Activated naive CD4-positive, alpha-beta T cell treated with anti-CD3 and anti-CD28 coated beads, Interleukin-2, amount 50 U/mL, for 72 hours (primary cell): ENCODE data around the gene CFP. TPM values are rescaled to one million over a fixed set of nuclear protein-coding genes. Genes with fewer than 3 reads are reported as not detected.
"Not testable (repeated sequence)": the region's sequence is repeated elsewhere in the genome, so short reads cannot be mapped to it uniquely, and the experiment has no call there.

Source experiments
- ATAC-seq, 2 donors: fragments of 150-1000 bp; cut with Tn5 transposase; 2 replicates each; pipeline ENCODE4 v1.10.0; 2021; ENCODE audit warnings: mild to moderate bottlenecking in 2 of 2, moderate library complexity in 2 of 2
- DNase-seq, 2 donors: peaks; one replicate each; pipeline ENCODE4 v3.0.0; 2021 to 2022; ENCODE audit warnings: low spot score in 2 of 2
- H3K27ac Mint-ChIP-seq, 2 donors: one replicate each; pipeline ENCODE4 v1.8.0; 2022; ENCODE audit warnings: mild to moderate bottlenecking in 2 of 2, mixed read lengths in 2 of 2
- H3K36me3 Mint-ChIP-seq, 2 donors: one replicate each; pipeline ENCODE4 v1.8.0; 2022; ENCODE audit warnings: mixed read lengths in 2 of 2
- H3K9me3 Mint-ChIP-seq, 2 donors: one replicate each; pipeline ENCODE4 v1.8.0; 2022; ENCODE audit warnings: mixed read lengths in 2 of 2
- total RNA-seq, 2 donors: library from RNA; stranded (reverse); gene quantifications; one replicate each; pipeline ENCODE4 v1.2.3, GENCODE V29; 2022

Gene CFP
- total RNA-seq, 2 donors from 2014 or later: 5.1 to 11.1 TPM

DNA sequence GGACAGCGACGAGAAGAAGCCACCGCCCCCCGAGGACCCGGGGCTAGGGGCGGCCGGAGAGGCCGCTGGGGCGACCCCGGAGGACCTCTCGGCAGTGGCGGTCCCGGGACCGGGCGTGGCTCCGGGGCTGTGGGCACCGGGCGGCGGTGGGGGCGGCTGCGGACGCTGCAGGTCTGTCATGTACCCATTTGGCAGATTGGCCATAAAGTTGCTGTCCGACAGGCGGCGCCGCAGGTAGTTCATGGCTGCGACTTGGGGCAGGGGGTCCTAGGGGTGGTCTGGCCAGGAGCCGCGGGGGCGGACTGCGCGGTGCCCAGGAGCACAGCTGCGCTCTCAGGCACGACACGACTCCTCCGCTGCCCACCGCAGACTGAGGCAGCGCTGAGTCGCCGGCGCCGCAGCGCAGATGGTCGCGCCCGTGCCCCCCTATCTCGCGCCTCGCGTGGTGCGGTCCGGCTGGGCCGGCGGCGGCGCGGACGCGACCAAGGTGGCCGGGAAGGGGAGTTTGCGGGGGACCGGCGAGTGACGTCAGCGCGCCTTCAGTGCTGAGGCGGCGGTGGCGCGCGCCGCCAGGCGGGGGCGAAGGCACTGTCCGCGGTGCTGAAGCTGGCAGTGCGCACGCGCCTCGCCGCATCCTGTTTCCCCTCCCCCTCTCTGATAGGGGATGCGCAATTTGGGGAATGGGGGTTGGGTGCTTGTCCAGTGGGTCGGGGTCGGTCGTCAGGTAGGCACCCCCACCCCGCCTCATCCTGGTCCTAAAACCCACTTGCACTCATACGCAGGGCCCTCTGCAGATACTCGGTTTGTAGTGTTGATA, 10.0 kb downstream of the CFP start, which contains the start of gene SYN1:
Gene SYN1, minus strand, starts transcription at position 372 of the 817 bp plus-strand sequence. Its CDS starts 129 bp downstream, at position 243.
- Mint-ChIP-seq H3K27ac (peak within 1 kb of the TSS in 1 of 2 donors; percentile 75), H3K9me3 (no peaks in the 10 kb centered on the region), H3K36me3 (no peaks in the 10 kb centered on the region)
- peak; percentile 83 to 84 for ATAC-seq
- peak; percentile 72 to 84 for DNase-seq

- no peak overlapping the region for H3K27ac Mint-ChIP-seq
- no peaks in the 10 kb centered on the region for H3K36me3 Mint-ChIP-seq
- DNase-seq (no peak), ATAC-seq (no peak)
- H3K9me3 Mint-ChIP-seq: no peaks in the 10 kb centered on the region
Observed at GRCh38 chrX:47618923-47619485, 10.7 kb downstream of the CFP start.

- Mint-ChIP-seq H3K27ac (no peak overlapping the region), H3K36me3 (no peaks in the 10 kb centered on the region), H3K9me3 (no peaks in the 10 kb centered on the region)
- no peak for DNase-seq
- ATAC-seq: no peak
Observed at GRCh38 chrX:47614618-47615017, 15.1 kb downstream of the CFP start.

DNA sequence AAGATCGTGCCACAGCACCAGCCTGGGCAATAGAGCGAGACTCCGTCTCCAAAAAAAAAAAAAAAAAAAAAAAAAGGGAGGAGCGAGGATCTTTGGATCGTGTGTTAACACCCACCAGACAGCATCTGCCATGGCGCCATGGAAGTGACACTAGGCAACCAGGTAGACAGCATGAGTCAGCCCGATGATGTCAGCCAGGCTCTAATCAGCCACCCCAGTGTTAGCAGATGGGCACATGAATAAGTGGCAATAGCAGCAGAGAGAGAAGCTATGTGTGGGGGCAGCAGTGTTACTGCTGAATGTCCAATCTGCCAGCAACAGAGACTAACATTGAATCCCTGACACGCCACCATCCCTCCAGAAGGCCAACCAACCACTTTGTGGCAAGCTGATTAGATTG, 16.6 kb downstream of the CFP start:
- H3K9me3 Mint-ChIP-seq: no peaks in the 10 kb centered on the region
- ATAC-seq (no peak), DNase-seq (no peak)
- no peaks in the 10 kb centered on the region for H3K36me3 Mint-ChIP-seq
- H3K27ac Mint-ChIP-seq: no peak overlapping the region

GRCh38 chrX:47612418-47612817, 17.3 kb downstream of the CFP start:
- no peaks in the 10 kb centered on the region for H3K9me3 Mint-ChIP-seq
- ATAC-seq (no peak), DNase-seq (no peak)
- no peaks in the 10 kb centered on the region for H3K36me3 Mint-ChIP-seq
- no peak overlapping the region for H3K27ac Mint-ChIP-seq

DNA sequence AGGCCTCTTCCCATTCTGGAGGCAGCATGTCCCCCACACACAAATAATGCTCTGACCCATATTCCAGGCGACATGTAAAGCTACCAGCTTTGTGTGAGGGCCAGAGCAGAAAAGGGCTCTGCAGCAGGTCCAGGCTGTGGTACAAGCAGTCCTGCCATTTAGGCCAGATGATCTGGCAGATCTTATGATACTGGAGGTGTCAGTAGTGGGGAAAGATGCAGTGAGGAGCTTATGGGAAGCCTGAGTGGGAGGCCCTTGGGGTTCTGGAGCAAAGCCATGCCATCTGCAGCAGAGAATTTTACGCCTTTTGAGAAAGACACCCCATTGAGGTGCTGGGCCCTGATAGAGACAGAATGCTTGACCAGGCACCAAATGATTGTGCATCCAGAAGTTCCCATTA, 17.8 kb downstream of the CFP start:
- Mint-ChIP-seq H3K9me3 (no peaks in the 10 kb centered on the region), H3K36me3 (no peaks in the 10 kb centered on the region), H3K27ac (no peak overlapping the region)
- ATAC-seq: no peak
- no peak for DNase-seq

DNA sequence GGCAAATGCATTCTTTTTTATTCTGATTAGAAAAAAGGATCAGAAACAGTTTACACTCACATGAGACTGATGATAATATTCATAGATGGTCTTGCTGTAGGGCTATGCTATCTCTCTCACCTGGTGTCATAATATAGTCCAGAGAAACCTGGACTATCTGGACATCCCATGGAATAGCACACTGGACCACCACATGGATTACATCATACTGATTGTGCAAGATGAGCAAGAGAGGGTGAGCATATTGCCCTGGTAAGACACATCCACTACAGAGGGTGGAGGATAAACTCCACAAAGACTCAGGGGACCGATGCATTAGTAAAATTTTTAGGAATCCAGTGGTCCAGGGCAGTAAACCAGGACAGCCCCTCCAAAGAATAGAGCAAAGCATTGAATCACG, 18.2 kb downstream of the CFP start:
- no peaks in the 10 kb centered on the region for H3K9me3 Mint-ChIP-seq
- no peaks in the 10 kb centered on the region for H3K36me3 Mint-ChIP-seq
- H3K27ac Mint-ChIP-seq: no peak overlapping the region
- no peak for DNase-seq
- no peak for ATAC-seq

DNA sequence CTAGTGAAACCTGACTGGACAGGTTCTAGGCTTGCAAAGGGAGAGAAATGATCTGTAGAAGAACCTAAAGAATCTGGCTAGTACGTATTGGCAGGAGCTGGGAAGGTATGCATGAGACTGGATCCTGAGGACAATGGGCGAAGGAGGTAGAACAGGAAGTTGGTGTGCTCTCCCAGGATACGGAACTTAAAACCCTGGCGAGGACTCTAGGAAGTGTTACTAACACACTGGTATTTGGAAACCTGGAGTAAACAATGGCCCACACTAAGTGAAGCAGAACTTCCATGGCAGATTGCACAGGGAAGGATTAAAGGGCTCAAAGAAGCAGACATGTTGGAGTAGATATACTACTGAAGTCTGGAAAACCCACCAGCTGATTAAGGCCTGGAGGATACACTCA, 19.2 kb downstream of the CFP start:
- Mint-ChIP-seq H3K27ac (no peak overlapping the region), H3K9me3 (no peaks in the 10 kb centered on the region), H3K36me3 (no peaks in the 10 kb centered on the region)
- ATAC-seq: no peak
- no peak for DNase-seq

DNA sequence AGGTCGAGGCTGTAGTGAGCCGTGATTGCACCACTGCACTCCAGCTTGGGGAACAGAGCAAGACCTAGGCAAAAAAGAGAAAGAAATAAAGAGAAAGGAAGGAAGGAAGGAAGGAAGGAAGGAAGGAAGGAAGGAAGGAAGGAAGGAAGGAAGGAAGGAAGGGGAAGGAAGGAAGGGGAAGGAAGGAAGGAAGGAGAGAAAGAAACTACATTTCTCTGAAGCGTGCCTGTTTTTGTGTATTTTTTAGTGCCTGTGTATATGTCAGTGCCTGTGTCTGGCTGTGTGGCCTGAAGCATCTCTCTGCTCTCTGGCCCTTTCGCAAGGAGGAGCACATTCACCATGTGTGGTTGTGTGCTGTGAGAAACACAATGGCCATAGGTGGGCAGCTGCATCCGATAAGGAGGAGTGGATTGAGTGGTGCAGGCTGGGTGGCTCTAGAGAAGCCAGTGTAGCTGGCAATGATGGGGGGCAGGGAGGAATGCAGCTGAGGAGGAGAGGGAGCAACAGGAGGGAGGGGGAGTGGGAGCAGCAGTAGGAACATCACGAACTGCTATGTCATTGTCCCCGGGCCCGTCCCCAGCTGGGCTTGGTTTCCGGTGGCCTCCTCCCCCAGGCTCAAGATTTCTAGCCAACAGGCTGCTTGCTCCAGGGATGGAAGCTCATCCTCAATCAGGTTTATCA, 21.5 kb downstream of the CFP start:
- DNase-seq (no peak), ATAC-seq (no peak)
- Mint-ChIP-seq H3K36me3 (no peaks in the 10 kb centered on the region), H3K9me3 (no peaks in the 10 kb centered on the region), H3K27ac (no peak overlapping the region)

GRCh38 chrX:47607091-47607490, 22.6 kb downstream of the CFP start:
- no peak overlapping the region for H3K27ac Mint-ChIP-seq
- H3K9me3 Mint-ChIP-seq: no peaks in the 10 kb centered on the region
- DNase-seq (no peak), ATAC-seq (no peak)
- no peaks in the 10 kb centered on the region for H3K36me3 Mint-ChIP-seq

DNA sequence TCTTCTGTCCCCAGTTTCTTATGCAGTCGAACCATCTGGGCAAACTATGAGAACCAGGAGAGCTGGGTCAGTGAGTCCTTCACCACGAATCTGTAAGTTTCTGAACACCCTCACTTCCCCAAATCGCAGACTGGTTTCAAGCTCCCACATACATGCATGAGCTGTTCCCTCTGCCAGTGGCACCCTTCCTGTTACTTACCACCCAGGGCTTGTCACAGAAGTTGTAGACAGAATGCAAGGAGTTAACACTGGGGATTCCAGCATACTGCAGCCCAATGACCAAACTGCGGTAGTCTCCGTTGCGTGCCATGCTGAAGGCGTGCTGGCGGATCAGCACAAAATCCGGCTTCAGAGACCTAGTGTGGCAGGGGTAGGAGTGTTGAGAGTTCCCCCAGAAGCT, 24.7 kb downstream of the CFP start:
- DNase-seq (no peak), ATAC-seq (no peak)
- H3K9me3 Mint-ChIP-seq: no peaks in the 10 kb centered on the region
- no peak overlapping the region for H3K27ac Mint-ChIP-seq
- no peaks in the 10 kb centered on the region for H3K36me3 Mint-ChIP-seq

GRCh38 chrX:47603125-47603524, 26.6 kb downstream of the CFP start:
- H3K36me3 Mint-ChIP-seq, H3K9me3 Mint-ChIP-seq, H3K27ac Mint-ChIP-seq, DNase-seq, ATAC-seq: not testable (repeated sequence)

DNA sequence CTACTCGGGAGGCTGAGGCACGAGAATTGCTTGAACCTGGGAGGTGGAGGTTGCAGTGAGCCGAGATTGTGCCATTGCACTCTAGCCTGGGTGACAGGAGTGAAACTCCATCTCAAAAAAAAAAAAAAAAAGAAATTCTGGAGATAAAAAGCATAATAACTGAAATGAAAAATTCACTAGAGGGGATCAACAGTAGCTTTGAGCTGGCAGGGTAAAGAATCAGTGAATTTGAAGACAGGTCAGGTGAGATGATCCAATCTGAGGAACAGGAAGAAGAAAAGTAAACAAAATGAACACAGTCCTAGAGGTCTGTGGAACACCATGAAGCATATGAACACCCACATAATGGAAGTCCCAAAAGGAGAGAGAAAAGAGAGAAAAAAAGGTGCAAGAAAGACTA, 32.5 kb downstream of the CFP start:
- peaks cover 4 to 5% of the 10 kb centered on the region in 2 donors for H3K9me3 Mint-ChIP-seq
- DNase-seq (no peak), ATAC-seq (no peak)
- peaks cover 5 to 12% of the 10 kb centered on the region in 2 donors for H3K36me3 Mint-ChIP-seq
- no peak overlapping the region for H3K27ac Mint-ChIP-seq

DNA sequence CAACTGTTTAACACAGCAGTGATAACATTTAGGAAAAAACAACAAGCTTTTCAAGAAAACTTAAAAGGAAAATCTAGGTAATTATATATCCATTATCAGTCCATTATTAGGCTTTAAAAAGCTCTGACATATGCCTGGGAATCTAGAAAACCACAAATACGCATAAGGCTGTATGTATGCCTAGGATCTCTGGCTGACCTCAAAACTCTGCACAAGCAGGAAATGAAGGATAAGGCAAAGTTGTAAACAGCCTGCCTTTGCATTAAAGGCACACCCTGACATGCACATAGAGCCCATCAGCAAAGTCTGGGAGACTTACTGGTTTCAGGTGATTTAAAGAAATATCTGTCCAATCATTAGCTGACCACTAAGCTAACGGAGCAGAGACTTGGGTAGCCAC, 33.5 kb downstream of the CFP start:
- no peak overlapping the region for H3K27ac Mint-ChIP-seq
- H3K9me3 Mint-ChIP-seq: peaks cover 4 to 5% of the 10 kb centered on the region in 2 donors
- H3K36me3 Mint-ChIP-seq: peaks cover 5 to 12% of the 10 kb centered on the region in 2 donors
- DNase-seq (no peak), ATAC-seq (no peak)

DNA sequence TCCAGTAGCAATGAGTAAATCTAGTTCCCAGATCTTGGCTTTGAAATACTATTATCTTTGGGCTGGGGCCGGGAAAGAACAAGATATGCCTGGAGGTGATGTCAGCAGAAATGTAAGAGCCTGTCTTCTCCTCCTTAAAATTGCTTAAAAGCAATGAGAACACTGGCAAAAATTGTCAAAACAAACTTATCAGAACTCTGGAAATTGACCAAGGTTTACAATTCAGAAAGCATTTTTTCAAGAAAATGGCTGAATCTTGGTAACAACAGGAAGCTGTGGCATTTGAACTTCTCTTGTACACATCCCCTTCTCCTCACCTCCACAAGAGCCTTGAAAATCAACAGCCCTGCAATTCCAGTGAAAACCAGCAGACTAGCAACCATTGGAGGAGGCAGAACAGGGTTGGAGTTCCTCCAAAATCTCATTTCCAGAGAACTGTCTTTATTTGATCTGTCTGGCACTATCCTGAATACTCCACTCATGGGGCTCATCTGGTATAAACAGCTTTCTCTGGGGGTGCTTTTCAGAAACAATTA, 33.9 kb downstream of the CFP start:
- H3K9me3 Mint-ChIP-seq: peaks cover 4 to 5% of the 10 kb centered on the region in 2 donors
- ATAC-seq (no peak), DNase-seq (no peak)
- peaks cover 5 to 12% of the 10 kb centered on the region in 2 donors for H3K36me3 Mint-ChIP-seq
- no peak overlapping the region for H3K27ac Mint-ChIP-seq

DNA sequence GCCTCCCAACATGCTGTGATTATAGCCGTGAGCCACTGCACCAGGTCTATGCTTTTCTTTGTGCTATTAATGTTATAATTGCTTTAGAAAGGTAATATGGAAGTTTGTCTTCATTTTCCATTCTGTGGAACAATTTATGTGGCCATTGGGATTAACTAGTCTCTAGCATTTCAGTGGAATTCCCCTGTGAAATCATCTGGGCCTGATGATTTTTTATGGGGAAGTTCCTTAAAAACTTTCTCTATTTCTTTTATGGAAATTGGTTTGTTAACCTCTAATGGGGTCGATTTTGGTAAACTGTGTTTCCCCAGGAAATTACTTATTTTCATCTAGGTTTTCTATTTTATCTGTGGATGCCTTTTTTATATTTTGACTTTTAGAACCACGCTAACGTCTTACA, 36.2 kb downstream of the CFP start:
- Mint-ChIP-seq H3K36me3 (peaks cover 5 to 12% of the 10 kb centered on the region in 2 donors), H3K27ac (no peak overlapping the region), H3K9me3 (peaks cover 4 to 5% of the 10 kb centered on the region in 2 donors)
- DNase-seq (no peak), ATAC-seq (no peak)

DNA sequence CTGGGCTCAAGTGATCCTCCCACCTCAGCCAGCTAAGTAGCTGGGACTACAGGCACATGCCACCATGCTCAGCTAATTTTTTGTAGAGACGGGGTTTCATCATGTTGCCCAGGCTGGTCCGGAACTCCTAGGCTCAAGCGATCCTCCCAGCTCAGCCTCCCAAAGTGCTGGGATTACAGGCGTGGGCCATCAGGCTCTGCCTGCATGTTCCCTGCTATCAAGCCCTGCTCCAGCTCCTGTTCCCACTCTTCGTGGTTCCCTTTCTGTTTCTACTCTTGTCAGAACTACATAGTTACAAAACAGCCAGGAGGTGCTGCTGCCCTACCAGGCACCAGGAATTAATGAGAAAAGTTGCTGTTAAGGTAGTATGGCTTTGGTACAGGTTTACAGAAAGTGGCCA, 38.7 kb downstream of the CFP start:
- Mint-ChIP-seq H3K9me3 (no peaks in the 10 kb centered on the region), H3K27ac (no peak overlapping the region), H3K36me3 (no peaks in the 10 kb centered on the region)
- ATAC-seq (no peak), DNase-seq (no peak)
